Neural progenitor cell (in vitro differentiated cells): ENCODE data around the gene KIF18B. TPM values are rescaled to one million over a fixed set of nuclear protein-coding genes. Genes with fewer than 3 reads are reported as not detected.

Experiments used
- DNase-seq: peaks from one replicate; pipeline ENCODE4 v3.0.0-alpha.2; 2016; ENCODE audit warnings: low spot score
- H2AFZ ChIP-seq: fragments of 200-600 bp; sonication (generic); replicated peaks from 2 replicates; pipeline ENCODE4 v1.6.1; 2016; ENCODE audit warnings: antibody characterized with exemption
- H3F3A ChIP-seq: fragments of 200-600 bp; sonication (generic); 2 replicates; pipeline ENCODE4 v1.6.1; 2016; ENCODE audit warnings: antibody characterized with exemption, low read depth
- H3K27ac ChIP-seq: fragments of 200-600 bp; sonication (generic); 2 replicates; pipeline ENCODE4 v1.5.1; 2016; ENCODE audit warnings: mild to moderate bottlenecking
- H3K27me3 ChIP-seq: fragments of 200-600 bp; sonication (generic); 2 replicates; pipeline ENCODE4 v1.6.1; 2016; ENCODE audit warnings: mild to moderate bottlenecking, moderate library complexity
- H3K36me3 ChIP-seq: fragments of 200-600 bp; sonication (generic); 2 replicates; pipeline ENCODE4 v1.5.1; 2016
- H3K4me1 ChIP-seq: fragments of 200-600 bp; sonication (generic); 2 replicates; pipeline ENCODE4 v1.6.1; 2016; ENCODE audit warnings: mixed run types
- H3K4me2 ChIP-seq: fragments of 200-600 bp; sonication (generic); 2 replicates; pipeline ENCODE4 v1.6.1; 2016
- H3K4me3 ChIP-seq: fragments of 200-600 bp; sonication (generic); 2 replicates; pipeline ENCODE4 v1.5.1; 2016
- H3K79me2 ChIP-seq: fragments of 200-600 bp; sonication (generic); 2 replicates; pipeline ENCODE4 v1.6.1; 2016; ENCODE audit warnings: low read depth
- H3K9ac ChIP-seq: fragments of 200-600 bp; sonication (generic); 2 replicates; pipeline ENCODE4 v1.6.1; 2016
- H3K9me3 ChIP-seq: fragments of 200-600 bp; sonication (generic); 2 replicates; pipeline ENCODE4 v1.5.1; 2016; ENCODE audit warnings: low read depth
- H4K20me1 ChIP-seq: fragments of 200-600 bp; sonication (generic); 2 replicates; pipeline ENCODE4 v1.6.1; 2016; ENCODE audit warnings: low read depth
- H3K27ac Mint-ChIP-seq: 3 replicates; pipeline ENCODE4 v1.8.0; 2021; ENCODE audit warnings: mixed read lengths
- H3K27me3 Mint-ChIP-seq: 2 replicates; pipeline ENCODE4 v1.8.0; 2022; ENCODE audit warnings: low read depth, mild to moderate bottlenecking, inconsistent platforms, moderate library complexity, mixed read lengths; ENCODE audit not compliant: insufficient read depth
- H3K36me3 Mint-ChIP-seq: 3 replicates; pipeline ENCODE4 v1.8.0; 2021; ENCODE audit warnings: mixed read lengths
- H3K4me1 Mint-ChIP-seq: 3 replicates; pipeline ENCODE4 v1.8.0; 2021; ENCODE audit warnings: mixed read lengths
- H3K4me3 Mint-ChIP-seq: 3 replicates; pipeline ENCODE4 v1.8.0; 2021; ENCODE audit warnings: mild to moderate bottlenecking, moderate library complexity, mixed read lengths
- H3K9me3 Mint-ChIP-seq: 3 replicates; pipeline ENCODE4 v1.8.0; 2020; ENCODE audit warnings: mixed read lengths
- EZH2 ChIP-seq: fragments of 200-600 bp; sonication (generic); IDR thresholded peaks from 2 replicates; pipeline ENCODE4 v1.6.1; 2017; ENCODE audit warnings: antibody characterized with exemption, mild to moderate bottlenecking, moderate library complexity
- EZH2phosphoT487 ChIP-seq: fragments of 200-600 bp; sonication (generic); IDR thresholded peaks from 2 replicates; pipeline ENCODE4 v1.6.1; 2017; ENCODE audit warnings: antibody characterized with exemption
- microRNA-seq: library from miRNA; unstranded; fragments of <30 nt; microRNA quantifications from one replicate; pipeline ENCODE4, GENCODE V29; 2016
- small RNA-seq: library from RNA; depleted of rRNA; stranded (forward); fragments of <200 nt; gene quantifications from one replicate; pipeline ENCODE3, GENCODE V24; 2015
- total RNA-seq: library from RNA; depleted of rRNA; stranded (reverse); fragments of >200 nt; gene quantifications from 2 replicates; pipeline ENCODE4 v1.2.3, GENCODE V29; 2015; ENCODE audit warnings: low replicate concordance
- TF ChIP-seq, protein P1 (sequence below): fragments of 200-600 bp; sonication (generic); IDR thresholded peaks from 2 replicates; pipeline ENCODE4 v1.5.1; 2017; ENCODE audit warnings: antibody characterized with exemption, mild to moderate bottlenecking

The KIF18B gene
- total RNA-seq, 1 donor from 2014 or later: 15.1 TPM

- TF ChIP-seq, protein P1, sequence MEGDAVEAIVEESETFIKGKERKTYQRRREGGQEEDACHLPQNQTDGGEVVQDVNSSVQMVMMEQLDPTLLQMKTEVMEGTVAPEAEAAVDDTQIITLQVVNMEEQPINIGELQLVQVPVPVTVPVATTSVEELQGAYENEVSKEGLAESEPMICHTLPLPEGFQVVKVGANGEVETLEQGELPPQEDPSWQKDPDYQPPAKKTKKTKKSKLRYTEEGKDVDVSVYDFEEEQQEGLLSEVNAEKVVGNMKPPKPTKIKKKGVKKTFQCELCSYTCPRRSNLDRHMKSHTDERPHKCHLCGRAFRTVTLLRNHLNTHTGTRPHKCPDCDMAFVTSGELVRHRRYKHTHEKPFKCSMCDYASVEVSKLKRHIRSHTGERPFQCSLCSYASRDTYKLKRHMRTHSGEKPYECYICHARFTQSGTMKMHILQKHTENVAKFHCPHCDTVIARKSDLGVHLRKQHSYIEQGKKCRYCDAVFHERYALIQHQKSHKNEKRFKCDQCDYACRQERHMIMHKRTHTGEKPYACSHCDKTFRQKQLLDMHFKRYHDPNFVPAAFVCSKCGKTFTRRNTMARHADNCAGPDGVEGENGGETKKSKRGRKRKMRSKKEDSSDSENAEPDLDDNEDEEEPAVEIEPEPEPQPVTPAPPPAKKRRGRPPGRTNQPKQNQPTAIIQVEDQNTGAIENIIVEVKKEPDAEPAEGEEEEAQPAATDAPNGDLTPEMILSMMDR: peak; percentile 73
- TF ChIP-seq EZH2: no peak
- no peak overlapping the region for H3K4me3 ChIP-seq
- Mint-ChIP-seq H3K36me3 (peaks cover 25% of the 10 kb centered on the region), H3K27ac (no peak overlapping the region), H3K4me1 (no peaks in the 10 kb centered on the region), H3K27me3 (peaks cover 4% of the 10 kb centered on the region), H3K9me3 (no peaks in the 10 kb centered on the region), H3K4me3 (no peak overlapping the region)
- no peak overlapping the region for H3K27ac ChIP-seq
- peak; percentile 52 for DNase-seq
- no peak overlapping the region for H3K4me2 ChIP-seq
- H3K27me3 ChIP-seq: no peaks in the 10 kb centered on the region
- peaks cover 6% of the 10 kb centered on the region for H3K36me3 ChIP-seq
- no peaks in the 10 kb centered on the region for H3K79me2 ChIP-seq
- H3K9me3 ChIP-seq: no peaks in the 10 kb centered on the region
- no peaks in the 10 kb centered on the region for H4K20me1 ChIP-seq
- no peaks in the 10 kb centered on the region for H3K4me1 ChIP-seq
- H2AFZ ChIP-seq: no peak overlapping the region
- H3F3A ChIP-seq: peaks cover 7% of the 10 kb centered on the region
- H3K9ac ChIP-seq: no peak overlapping the region
Observed at GRCh38 chr17:44878627-44879221, 68.8 kb downstream of the KIF18B start.

DNA sequence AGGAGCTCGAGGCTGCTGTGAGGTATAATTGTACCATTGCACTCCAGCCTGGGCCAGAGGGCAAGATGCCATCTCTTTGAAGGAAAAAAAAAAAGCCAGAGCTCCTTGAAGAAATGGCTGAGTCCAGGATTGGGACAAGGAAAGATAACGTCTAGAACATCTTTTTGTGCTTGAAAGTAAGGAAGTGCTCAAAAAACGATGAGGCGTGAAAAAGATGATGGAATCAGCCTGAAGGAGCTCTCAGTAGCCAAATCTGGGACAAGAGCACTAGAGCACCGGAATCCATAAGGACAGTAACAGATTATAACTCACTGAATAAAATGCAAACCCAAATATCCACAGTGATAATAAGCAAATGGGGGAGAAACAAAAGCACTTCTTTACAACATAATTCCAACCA is 70.5 kb downstream of the KIF18B start:
- Histone ChIP-seq H3K27me3 (no peaks in the 10 kb centered on the region), H4K20me1 (no peaks in the 10 kb centered on the region), H3K9me3 (no peaks in the 10 kb centered on the region), H3K9ac (no peak overlapping the region), H2AFZ (no peak overlapping the region), H3K36me3 (peaks cover 6% of the 10 kb centered on the region), H3K4me3 (no peak overlapping the region), H3K4me2 (no peak overlapping the region), H3K27ac (no peak overlapping the region), H3K4me1 (no peaks in the 10 kb centered on the region), H3K79me2 (no peaks in the 10 kb centered on the region), H3F3A (peaks cover 7% of the 10 kb centered on the region)
- TF ChIP-seq EZH2phosphoT487: no peak
- no peaks in the 10 kb centered on the region for H3K4me1 Mint-ChIP-seq
- peaks cover 4% of the 10 kb centered on the region for H3K27me3 Mint-ChIP-seq
- no peak overlapping the region for H3K27ac Mint-ChIP-seq
- DNase-seq: no peak
- no peak overlapping the region for H3K4me3 Mint-ChIP-seq
- H3K9me3 Mint-ChIP-seq: no peaks in the 10 kb centered on the region
- H3K36me3 Mint-ChIP-seq: peaks cover 17% of the 10 kb centered on the region

DNA sequence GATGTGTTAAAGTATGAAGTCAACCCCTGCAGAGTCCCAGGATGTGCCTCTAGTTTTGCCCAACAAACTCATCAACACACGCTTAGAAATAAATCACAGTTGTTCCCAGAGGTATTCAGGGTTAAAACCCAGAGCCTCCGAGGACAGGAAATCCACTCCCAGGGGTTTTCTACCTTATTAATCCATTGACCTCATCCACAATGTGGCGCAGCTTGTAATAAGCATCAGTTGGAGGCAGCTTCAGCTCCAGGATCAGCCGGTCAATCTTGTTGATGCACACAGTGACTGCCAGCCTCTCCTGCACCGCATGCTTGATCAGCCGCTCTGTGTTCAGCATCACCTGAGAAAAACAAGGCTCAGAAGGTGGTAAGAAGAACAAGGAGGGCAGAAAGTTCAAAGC is 71.8 kb downstream of the KIF18B start:
- Histone ChIP-seq H3K27me3 (no peaks in the 10 kb centered on the region), H2AFZ (no peak overlapping the region), H3K4me3 (no peak overlapping the region), H3K4me1 (no peaks in the 10 kb centered on the region), H4K20me1 (no peaks in the 10 kb centered on the region), H3K4me2 (no peak overlapping the region), H3K9me3 (no peaks in the 10 kb centered on the region), H3F3A (peaks cover 7% of the 10 kb centered on the region), H3K36me3 (peaks cover 6% of the 10 kb centered on the region), H3K79me2 (no peaks in the 10 kb centered on the region), H3K9ac (no peak overlapping the region), H3K27ac (no peak overlapping the region)
- TF ChIP-seq EZH2phosphoT487 (no peak), EZH2 (no peak)
- TF ChIP-seq, protein P1: no peak
- Mint-ChIP-seq H3K9me3 (no peaks in the 10 kb centered on the region), H3K4me3 (no peak overlapping the region), H3K27me3 (peaks cover 4% of the 10 kb centered on the region), H3K27ac (no peak overlapping the region), H3K4me1 (no peaks in the 10 kb centered on the region), H3K36me3 (peaks cover 21% of the 10 kb centered on the region)
- no peak for DNase-seq

Small RNAs within 50 kb of the gene (microRNA-seq; reads per million reads assigned to microRNA genes)
- gene MIR6783: 1.3 reads per million

Small RNAs within 50 kb of the gene (small RNA-seq; reads per million reads assigned to genes)
- gene AC015936.2 (not detected), gene CCDC103 (not detected), gene MIR6783 (not detected), gene RN7SL405P (not detected)

Other genes with a start within 250 kb of the KIF18B start
- gene DBF4B, start 239.1 kb downstream of the KIF18B start, total RNA-seq: 16.4 and 30.6 TPM in 2 replicates
- gene ADAM11, start 188.8 kb downstream of the KIF18B start, total RNA-seq: 1.4 and 6.9 TPM in 2 replicates
- gene GJC1, start 117.5 kb downstream of the KIF18B start, total RNA-seq: 63.4 and 76.9 TPM in 2 replicates
- gene HIGD1B, start 99.9 kb downstream of the KIF18B start, total RNA-seq: not detected in 2 replicates
- gene EFTUD2, start 48.3 kb downstream of the KIF18B start, total RNA-seq: 114 and 185 TPM in 2 replicates
- gene GFAP, start 32.3 kb downstream of the KIF18B start, total RNA-seq: 0.45 and 0.46 TPM in 2 replicates
- gene C1QL1, start 20.5 kb upstream of the KIF18B start, total RNA-seq: 4.7 TPM in 1 of 2 replicates, not detected in the other
- 31.4 and 91.5 TPM in 2 replicates for gene DCAKD, start 103.9 kb upstream of the KIF18B start, total RNA-seq
- gene NMT1, start 113.5 kb upstream of the KIF18B start, total RNA-seq: 95.0 and 101 TPM in 2 replicates
- gene PLCD3, start 184.7 kb upstream of the KIF18B start, total RNA-seq: 16.0 and 31.4 TPM in 2 replicates
- gene ACBD4, start 187.9 kb upstream of the KIF18B start, total RNA-seq: 6.8 and 17.3 TPM in 2 replicates
- 10.2 and 14.3 TPM in 2 replicates for gene HEXIM1, start 200.7 kb upstream of the KIF18B start, total RNA-seq
- 4.6 and 9.1 TPM in 2 replicates for gene HEXIM2, start 214.1 kb upstream of the KIF18B start, total RNA-seq